NCI-H2171 treated with DMSO at 0.1 percent for 48 hours (cell line): ENCODE data around the gene KCNK7.

Experiments
- DNase-seq: peaks from one replicate; lab custom pipeline; 2025; lab: John Stamatoyannopoulos, UW

KCNK7 gene

DNA sequence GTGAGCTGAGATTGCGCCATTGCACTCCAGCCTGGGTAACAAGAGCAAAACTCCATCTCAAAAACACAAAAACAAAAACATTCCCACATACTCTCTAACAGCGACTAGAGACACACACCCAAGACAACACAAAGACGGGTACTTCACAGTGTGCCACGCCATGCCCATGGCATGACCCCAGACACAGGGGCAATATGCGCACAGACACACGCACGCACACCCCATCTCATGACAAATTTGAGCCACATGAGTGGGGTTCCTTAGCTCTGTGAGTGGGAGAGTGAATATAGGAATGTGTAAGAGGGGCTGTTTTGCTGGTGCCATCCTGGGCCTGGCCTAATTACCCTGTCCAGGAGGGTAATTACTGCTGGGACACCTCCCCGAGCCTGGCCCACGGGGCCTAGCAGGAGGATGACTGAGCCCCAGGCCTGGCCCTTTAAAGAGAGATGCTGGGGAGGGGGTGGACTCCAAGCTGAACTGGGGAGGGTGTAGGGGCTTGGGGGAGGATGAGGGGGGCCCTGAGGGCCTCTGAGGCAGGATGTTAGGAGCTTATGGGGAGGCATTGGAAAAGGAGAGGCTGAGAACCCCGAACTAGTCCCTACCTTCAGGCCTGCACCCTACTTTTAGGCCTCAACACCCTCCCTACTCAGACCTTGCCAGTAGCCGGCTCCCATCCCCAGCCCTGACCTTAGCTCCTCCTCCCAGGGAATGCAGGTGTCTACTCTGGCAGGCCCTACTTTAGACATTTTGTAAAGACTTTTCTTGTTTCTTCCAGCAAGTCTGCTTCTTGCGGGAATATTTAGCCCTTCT lies 38.9 kb downstream of the KCNK7 start:
- DNase-seq = no peak

DNA sequence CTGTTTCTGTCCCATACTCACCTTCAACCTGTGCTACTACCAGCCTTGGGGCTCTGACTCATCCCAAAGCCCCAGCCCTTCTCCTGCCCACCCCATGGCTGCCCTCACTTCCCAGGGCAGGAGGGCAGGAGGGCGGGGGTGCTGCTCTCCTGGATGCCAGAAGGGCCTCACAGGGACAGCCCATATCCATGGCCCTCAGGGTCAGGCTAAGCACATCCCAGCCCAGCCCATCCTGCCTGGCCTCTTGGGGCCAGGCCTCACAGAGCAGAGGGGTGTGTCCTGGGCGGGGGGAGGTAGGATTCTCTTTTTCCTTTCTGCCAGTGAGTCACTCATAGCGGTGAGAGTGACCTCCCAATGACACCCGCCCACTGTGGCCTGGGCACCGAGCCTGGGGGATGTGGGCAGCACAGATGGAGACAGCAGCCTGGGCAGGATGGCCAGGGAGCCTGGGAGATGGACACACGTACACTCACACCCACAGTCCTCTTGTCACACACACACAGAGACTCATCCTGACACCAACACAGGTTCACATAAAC lies 39.8 kb downstream of the KCNK7 start:
- DNase-seq = no peak

DNA sequence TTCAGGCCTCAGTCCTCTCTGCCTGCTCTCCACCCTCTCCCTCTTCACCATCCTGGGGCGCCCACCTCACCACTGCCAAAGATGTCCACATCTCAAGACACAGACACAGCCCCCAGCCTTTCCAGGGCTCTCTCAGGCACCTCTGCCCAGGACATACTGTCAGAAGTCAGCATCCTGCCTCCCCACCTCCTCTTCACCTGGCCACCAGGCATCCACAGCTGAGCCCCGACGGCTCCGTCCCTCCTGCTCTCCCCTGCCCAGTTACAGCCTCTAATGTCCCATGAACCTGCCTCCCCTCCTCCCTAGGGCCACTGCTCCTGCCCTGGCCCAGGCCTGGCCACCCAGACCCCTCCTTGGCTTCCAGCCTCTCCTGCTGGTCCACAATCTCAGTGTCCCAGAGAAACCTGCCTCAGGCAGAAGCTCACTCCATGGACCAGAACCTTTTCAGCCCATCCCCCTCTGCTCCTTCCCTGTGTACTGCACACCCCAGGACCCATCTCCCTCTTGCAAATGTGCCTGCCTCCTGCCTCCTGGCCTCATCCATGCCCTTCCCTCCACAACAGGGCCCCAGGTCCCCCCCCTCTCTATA lies 40.7 kb downstream of the KCNK7 start:
- no peak for DNase-seq

DNA sequence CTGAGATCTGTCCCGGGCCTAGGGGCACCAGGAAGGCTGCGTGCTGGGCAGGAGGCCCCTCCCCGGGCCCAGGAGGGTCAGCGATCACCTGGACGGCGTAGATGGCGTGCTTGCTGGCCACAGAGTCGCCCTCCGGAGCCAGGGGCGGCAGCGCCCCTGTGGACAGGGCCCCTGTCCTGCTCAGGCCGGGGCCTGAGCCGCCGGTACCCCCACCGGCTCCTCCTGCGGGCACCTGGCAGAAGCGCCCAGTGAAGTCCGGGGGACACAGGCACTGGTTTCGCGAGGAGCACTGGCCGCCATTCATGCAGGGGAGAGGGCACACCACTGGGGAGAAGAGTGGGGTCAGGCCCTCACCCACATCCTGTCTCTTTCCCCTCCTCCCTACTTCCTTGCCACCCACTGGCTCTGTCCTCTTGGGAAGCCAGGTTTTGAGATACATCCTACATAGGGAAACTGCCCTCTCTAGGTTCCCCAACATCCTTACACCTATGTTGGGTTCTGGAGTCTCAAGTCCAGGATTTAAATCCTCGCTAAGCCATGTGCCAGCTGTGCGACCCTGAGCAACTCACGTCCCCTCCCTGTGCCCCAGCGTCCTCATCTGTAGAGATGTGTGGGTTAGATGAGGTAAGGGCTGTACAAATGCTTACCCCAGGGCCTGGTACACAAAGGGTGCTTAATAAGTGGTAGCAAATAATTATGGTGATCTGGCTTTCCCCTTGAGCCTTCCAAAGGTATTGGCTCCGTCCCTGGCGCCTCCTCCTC lies 41.4 kb downstream of the KCNK7 start:
- DNase-seq = no peak

DNA sequence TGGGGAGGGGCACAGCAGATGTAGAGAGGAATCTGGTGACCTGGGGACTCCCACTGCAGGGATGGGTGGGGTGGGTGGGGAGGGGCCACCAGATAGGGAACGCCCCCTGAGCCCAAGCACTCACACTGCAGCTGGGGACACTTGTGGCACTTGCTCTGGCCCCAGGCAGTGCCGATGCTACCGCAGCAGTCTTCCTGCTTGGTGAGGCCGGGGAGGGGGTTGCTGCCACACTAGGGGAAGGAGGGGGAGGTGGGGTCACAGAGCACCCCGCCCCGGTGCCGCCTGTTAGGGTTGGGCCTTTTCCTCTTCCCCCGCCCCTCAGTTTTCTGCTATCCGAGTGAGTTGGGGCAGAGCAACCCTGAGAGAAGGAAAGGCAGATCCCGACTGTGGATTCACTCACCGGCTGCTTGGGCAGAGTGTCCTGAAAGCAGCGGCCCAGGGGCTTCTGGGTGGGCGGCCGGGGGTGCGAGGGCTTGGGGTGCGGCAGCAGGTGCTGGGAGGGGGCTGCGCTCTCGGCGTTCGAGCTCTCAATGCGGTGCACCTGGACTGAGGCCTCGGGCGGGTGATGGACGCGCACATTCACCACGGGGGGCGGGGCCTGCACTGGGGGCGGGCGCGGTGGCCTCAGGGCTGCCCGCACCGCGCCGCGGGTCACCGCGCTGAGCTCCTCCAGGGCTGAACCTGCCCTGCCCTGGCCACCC lies 42.1 kb downstream of the KCNK7 start:
- peak; percentile 43 for DNase-seq

DNA sequence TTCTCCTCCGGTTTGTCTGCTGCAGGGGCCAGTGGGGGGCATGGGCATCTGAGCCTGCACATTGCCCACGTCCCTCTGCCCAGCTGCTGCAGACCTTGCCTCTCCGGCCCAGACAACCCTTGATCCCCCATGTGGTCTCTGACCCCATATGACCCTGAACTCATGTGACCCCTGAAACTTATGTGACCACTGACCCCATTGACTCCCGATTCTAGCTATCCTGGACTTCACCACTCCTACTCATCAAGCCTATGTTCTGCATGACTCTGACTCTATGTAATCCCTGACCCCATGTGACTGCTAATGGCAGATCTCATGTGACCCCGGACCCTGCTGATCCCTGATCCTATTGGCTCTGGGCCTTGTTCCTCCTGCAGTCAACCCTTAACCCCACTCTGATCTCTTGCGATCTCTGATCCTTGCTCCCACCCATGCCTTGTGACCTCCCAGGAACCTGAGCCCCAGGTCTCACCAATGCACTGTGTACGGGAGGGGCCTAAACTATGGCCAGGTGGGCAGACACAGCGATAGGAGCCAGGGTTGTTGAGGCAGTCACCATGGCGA lies 43.1 kb downstream of the KCNK7 start:
- DNase-seq = no peak

DNA sequence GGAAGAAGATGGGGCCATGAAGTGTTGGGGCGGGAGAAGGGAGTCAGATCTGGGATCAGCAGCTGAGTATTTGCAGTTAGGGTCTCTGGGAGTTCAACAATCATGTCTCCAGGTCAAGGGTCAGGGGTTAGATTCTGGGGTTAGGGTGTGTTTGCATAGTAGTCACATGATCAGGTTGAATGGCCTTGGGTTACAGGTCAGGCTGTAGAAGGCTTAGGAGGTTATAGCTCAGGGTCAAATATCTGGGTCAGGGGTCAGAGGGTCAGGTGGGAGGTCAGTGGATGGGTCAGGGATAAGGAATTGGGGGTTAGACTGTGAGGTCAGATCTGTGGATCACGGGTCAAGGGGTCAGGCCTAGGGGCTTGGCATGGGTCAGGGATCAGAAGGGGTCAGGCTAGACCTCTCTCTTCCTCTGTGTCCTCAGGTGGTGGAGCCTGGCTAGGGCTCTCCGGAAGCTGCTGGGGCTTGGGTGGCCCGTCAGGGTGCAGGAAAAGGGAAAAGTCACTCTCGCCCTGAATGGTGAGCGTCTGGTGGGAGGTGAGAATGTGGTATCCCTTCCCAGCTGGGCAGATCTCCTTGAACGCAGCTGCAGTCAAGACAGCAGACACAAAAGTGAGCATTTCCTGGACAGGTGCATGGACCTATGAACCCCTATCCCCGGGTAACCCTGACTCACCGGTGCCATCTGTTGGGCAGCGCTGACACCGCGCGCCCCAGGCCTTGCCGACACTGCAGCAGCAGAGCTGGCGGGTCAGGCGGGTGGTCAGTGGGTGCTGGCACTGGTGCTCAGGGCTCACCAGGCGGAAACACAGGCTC lies 43.8 kb downstream of the KCNK7 start:
- peak; percentile 42 for DNase-seq

DNA sequence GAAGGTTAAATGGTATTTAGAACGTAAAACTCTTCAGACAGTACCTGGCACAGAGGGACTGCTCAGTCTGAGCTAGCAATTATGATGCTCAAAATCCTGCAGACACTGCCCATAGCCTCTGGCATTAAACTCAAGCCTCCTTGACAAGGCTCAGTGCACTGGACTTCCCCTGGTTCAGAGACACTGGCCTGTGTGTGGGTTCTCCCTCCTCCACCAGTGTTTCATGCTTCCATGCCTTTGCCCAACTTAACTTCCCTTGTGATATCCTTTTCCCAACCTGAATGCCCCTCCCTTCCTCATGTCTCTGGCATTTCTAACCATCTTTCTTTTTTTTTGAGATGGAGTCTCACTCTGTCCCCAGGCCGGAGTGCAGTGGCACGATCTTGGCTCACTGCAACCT lies 46.5 kb downstream of the KCNK7 start:
- no peak for DNase-seq

DNA sequence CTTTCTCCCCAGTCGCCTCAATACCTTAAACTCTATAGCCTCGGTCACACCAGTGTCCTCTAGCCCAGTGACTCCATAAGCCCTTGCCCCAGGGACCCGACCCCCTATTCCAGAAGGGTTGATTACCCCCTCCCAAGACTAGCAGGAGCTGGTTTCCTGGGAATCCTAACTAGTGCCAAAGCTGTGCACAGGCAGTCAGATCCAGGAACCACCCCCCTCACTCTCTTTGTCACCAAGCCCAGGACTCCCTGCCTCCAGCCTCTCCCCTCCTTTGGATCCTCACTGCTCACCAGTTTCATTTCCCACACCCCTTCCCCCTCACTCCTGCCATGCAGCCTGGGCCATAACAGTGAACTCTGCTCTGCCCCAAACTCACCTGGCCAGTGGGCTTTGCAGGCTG lies 47.2 kb downstream of the KCNK7 start:
- no peak for DNase-seq

DNA sequence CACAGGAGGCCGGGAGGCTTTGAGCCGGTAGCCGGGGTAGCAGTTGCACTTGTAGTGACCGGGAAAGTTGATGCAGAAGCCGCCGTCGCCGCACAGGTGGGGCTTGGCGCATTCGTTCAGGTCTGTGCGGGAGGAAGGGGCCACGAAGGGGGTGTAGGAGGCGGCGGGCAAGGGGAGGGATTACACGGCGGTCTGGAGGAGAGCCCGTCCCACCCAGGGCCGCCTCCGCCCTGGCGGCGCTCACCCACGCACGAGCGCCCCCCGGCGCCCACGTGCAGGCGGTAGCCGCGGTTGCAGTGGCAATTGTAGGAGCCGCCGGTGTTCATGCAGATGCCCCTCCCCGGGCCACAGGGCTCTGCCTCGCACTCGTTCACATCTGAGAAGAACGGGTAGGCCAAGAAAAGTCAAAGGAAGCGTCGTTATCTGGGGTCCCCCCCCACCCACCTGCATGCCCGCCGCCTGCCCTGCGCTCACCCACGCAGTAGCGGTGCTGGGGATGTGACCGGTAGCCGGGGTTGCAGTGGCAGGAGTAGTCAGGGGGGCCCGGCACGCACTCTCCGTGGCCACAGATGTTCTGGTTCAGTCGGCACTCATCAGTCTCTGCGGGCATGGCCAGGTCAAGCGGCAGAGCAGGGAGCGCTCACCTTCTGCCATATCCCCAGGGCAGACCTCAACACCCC lies 48.0 kb downstream of the KCNK7 start:
- no peak for DNase-seq

DNA sequence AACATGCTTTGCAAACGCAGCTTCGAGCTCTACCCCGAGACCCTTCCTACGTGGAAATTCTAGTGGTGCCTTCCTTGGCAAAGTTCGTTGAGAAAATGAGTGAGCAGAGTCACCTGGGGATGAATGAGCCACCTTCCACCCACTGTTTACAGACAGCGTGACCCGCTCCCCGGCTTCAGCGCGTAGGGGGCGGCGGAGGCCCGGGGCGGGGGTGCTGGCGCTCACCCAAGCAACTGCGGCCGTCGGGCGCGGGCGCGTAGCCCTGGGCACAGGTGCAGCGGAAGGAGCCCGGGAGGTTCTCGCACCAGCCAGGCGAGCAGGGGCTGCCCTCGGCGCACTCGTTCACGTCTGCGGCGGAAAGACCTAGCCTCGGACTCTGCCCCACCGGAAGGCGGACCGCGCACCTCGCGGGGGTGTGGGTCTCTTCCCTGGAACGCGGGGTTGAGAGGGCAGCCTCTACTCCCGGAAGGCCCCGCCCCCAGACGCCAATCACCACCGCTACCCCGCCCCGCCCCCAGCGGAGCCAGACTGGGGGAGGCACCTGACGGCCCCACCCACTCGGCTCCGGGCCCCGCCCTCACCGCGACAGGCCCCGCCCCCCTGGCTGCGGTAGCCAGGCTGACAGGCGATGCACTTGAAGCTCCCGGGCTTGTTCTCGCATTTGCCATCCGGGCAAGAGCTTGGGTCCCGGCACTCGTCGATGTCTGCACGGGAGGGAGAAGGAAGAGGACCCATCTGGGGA lies 49.2 kb downstream of the KCNK7 start:
- peak; percentile 81 for DNase-seq

DNA sequence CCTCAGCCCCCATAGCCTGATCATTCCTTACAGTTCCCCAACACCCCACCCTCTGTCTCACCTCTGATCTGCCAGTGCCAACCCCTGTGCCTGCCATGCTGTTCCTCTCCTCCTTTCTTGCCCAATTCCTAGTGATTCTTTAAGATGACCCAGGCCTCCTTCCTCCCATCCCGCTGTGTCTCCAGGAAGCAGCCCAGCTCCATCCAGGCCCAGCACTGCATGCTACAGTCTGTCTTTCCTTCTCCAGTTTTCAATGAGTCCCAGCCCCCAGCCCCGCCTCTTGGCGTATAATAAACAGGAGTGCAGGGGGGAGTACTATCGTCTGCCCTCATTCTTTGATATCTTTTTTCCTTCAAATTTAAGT lies 49.8 kb downstream of the KCNK7 start:
- DNase-seq = no peak
